ENCODE measurements around the gene DYNLT5. TPM values are rescaled to one million over a fixed set of nuclear protein-coding genes. Genes with fewer than 3 reads are reported as not detected.
"Not testable (repeated sequence)": the region's sequence is repeated elsewhere in the genome, so short reads cannot be mapped to it uniquely, and the experiment has no call there.

Gene DYNLT5
- total RNA-seq, 4 donors from 2014 or later, result 0.22 to 3.1 TPM; not detected in 2

DNA sequence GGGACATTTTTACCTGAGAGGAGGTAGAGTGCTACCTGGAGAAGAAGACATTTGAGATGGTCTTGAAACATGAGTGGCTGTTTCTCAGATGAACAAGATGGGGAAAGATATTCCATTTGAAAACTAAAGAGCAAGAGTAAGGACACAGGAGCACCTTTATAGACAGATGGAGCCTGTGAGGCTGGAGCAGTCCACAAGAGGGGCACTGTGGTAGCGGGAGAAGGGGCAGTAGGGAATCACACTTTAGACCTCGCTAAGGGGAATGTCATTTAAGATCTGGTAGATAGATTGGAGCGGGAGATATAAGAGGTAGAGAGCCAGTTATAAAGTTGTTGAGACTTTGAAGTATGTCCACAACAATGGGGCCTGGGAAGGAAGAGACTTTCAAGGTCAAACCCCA, 23.4 kb downstream of the DYNLT5 start:
- Histone ChIP-seq H3K36me3 (no peaks in the 10 kb centered on the region), H3K4me3 (no peak overlapping the region), H3K27me3 (no peaks in the 10 kb centered on the region), H3K27ac (no peak overlapping the region), H3K9me3 (no peaks in the 10 kb centered on the region), H3K4me1 (no peaks in the 10 kb centered on the region)
- intact Hi-C loops (cut with DNase I), result no loop called here
- 89 to 93% methylated on average over 3 of the region's 3 CpGs for WGBS, 2 donors
- DNase-seq, result no peak
- TF ChIP-seq, protein P1, sequence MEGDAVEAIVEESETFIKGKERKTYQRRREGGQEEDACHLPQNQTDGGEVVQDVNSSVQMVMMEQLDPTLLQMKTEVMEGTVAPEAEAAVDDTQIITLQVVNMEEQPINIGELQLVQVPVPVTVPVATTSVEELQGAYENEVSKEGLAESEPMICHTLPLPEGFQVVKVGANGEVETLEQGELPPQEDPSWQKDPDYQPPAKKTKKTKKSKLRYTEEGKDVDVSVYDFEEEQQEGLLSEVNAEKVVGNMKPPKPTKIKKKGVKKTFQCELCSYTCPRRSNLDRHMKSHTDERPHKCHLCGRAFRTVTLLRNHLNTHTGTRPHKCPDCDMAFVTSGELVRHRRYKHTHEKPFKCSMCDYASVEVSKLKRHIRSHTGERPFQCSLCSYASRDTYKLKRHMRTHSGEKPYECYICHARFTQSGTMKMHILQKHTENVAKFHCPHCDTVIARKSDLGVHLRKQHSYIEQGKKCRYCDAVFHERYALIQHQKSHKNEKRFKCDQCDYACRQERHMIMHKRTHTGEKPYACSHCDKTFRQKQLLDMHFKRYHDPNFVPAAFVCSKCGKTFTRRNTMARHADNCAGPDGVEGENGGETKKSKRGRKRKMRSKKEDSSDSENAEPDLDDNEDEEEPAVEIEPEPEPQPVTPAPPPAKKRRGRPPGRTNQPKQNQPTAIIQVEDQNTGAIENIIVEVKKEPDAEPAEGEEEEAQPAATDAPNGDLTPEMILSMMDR (IDR thresholded peaks at IDR 0.05), result no peak
- no peak for TF ChIP-seq POLR2A (IDR thresholded peaks at IDR 0.05)

DNA sequence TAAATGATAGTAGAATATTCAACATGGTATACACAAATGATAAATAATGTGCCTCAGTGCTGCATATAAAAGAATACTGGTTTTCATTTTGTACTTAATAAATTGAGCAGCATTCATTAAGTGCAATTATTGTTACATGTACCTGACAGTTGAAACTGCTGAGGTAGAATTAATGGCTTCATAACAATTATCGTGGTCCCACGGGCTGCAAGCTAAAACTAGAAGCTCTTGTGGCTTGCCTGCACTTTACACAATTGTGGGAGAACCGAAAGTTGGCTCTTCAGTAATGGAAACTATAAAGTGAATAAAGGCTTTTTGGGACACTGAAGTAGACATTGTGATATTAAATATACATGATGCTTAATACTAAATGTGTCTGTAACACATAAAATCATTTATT, 25.6 kb downstream of the DYNLT5 start:
- Histone ChIP-seq H3K4me3 (no peak overlapping the region), H3K9me3 (no peaks in the 10 kb centered on the region), H3K4me1 (no peaks in the 10 kb centered on the region), H3K36me3 (no peaks in the 10 kb centered on the region), H3K27me3 (no peaks in the 10 kb centered on the region), H3K27ac (no peak overlapping the region)
- WGBS, 2 donors, result 49 to 60% methylated on average over 3 of the region's 3 CpGs
- intact Hi-C loops (cut with DNase I), result no loop called here
- TF ChIP-seq, protein P1 (IDR thresholded peaks at IDR 0.05), result no peak
- no peak for TF ChIP-seq POLR2A (IDR thresholded peaks at IDR 0.05)
- DNase-seq, result no peak

DNA sequence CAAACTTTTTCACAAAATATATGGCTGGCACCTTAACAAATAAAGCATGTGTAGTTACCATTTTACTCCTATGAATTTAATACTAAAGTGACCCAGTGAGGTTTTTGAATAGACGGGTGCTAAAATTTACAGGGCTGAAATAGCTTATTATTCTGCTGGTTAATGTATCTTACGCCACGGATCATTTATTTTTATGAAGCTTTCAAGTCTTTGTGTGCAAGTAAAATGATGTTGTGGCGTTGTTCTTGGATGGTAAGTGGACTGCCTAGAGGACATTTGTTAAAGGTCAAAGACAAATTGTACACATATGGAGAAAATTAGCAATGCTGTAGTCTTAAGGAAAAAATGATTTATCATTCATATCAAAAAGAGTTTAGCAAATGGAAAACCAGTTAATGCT, 26.0 kb downstream of the DYNLT5 start:
- WGBS, 2 donors, result 44 to 54% methylated on average over 4 of the region's 4 CpGs
- no peaks in the 10 kb centered on the region for H3K9me3 ChIP-seq
- H3K36me3 ChIP-seq, result no peaks in the 10 kb centered on the region
- no peaks in the 10 kb centered on the region for H3K4me1 ChIP-seq
- no peaks in the 10 kb centered on the region for H3K27me3 ChIP-seq
- no peak overlapping the region for H3K27ac ChIP-seq
- H3K4me3 ChIP-seq, result no peak overlapping the region
- TF ChIP-seq, protein P1 (IDR thresholded peaks at IDR 0.05), result no peak
- no peak for TF ChIP-seq POLR2A (IDR thresholded peaks at IDR 0.05)
- DNase-seq, result no peak
- intact Hi-C loops (cut with DNase I), result no loop called here

DNA sequence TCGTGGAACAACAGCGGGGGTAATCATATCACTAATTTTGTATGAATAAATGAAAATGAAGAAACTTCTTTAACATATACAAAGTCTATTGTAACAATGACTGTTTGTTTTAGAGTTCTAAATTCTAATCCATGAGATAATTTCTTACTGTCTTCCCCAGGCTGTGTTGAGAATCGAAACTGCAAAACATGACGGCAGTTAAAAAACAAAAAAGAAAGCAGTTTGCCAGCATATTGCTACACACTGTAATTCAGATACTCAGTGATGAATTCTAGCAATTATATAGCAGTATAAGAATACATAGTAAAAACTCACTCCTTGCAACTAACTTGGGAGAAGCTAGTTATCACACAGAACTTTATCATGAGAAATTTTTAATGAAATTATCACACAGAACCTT, 26.7 kb downstream of the DYNLT5 start:
- no peaks in the 10 kb centered on the region for H3K9me3 ChIP-seq
- H3K27me3 ChIP-seq, result no peaks in the 10 kb centered on the region
- TF ChIP-seq, protein P1 (IDR thresholded peaks at IDR 0.05), result no peak
- no peak for TF ChIP-seq POLR2A (IDR thresholded peaks at IDR 0.05)
- no peak overlapping the region for H3K27ac ChIP-seq
- 53 to 59% methylated on average over 4 of the region's 4 CpGs for WGBS, 2 donors
- no peak for DNase-seq
- H3K36me3 ChIP-seq, result no peaks in the 10 kb centered on the region
- H3K4me3 ChIP-seq, result peak overlapping the region in 1 of 4 donors; percentile 9
- no peaks in the 10 kb centered on the region for H3K4me1 ChIP-seq
- intact Hi-C loops (cut with DNase I), result no loop called here

DNA sequence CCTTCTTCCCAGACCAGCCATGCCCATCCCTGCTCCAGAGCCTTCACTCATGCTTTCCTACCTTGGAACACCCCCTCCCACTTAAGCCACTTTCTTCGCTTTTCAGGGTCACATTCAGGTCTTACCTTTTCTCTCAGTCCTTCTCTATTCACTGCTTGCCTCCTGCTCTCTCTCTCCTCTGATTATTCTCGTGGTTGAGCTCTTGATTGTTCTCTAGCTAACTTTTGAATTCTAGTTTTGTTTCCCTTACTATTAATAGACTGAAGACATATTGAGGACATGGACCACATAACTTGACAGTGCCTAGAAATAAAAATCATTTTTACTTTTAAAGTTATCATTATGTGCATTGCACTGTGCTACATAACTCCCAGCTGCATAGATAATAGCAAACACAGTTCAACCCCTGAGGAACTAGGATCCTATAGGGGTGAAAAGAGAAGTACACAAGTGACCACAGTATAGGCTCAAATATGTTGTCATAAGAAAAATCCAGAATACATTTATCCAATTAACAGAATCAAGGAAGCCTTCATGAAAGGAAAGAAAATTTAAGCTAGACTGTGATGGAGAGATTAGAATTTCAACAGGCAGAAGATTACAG, 27.3 kb downstream of the DYNLT5 start:
- WGBS, 2 donors, result 66 to 67% methylated on average over 2 of the region's 2 CpGs
- no peaks in the 10 kb centered on the region for H3K27me3 ChIP-seq
- TF ChIP-seq POLR2A (IDR thresholded peaks at IDR 0.05), result no peak
- TF ChIP-seq, protein P1 (IDR thresholded peaks at IDR 0.05), result no peak
- no peak overlapping the region for H3K4me3 ChIP-seq
- H3K9me3 ChIP-seq, result no peaks in the 10 kb centered on the region
- no peaks in the 10 kb centered on the region for H3K4me1 ChIP-seq
- H3K27ac ChIP-seq, result no peak overlapping the region
- intact Hi-C loops (cut with DNase I), result no loop called here
- no peak for DNase-seq
- no peaks in the 10 kb centered on the region for H3K36me3 ChIP-seq

DNA sequence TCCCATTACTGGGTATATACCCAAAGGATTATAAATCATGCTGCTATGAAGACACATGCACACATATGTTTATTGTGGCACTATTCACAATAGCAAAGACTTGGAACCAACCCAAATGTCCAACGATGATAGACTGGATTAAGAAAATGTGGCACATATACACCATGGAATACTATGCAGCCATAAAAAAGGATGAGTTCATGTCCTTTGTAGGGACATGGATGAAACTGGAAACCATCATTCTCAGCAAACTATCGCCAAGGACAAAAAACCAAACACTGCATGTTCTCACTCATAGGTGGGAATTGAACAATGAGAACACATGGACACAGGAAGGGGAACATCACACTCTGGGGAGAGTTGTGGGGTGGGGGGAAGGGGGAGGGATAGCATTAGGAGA, 33.5 kb downstream of the DYNLT5 start:
- intact Hi-C loops (cut with DNase I); H3K9me3 ChIP-seq; H3K4me3 ChIP-seq; H3K27ac ChIP-seq; DNase-seq; H3K4me1 ChIP-seq; H3K27me3 ChIP-seq; H3K36me3 ChIP-seq: not testable (repeated sequence)
- WGBS, 2 donors, result 83 to 86% methylated on average over 1 to 2 of the region's 2 CpGs
